ENCODE results near the gene HNRNPH1. TPM values are rescaled to one million over a fixed set of nuclear protein-coding genes. Genes with fewer than 3 reads are reported as not detected.

The HNRNPH1 gene
- total RNA-seq, 1 experiment from 2014 or later = 865 TPM

- TF ChIP-seq USF1 (CRISPR knock-in tag; IDR thresholded peaks at IDR 0.05) = peak; percentile 43; the same call in 1 of the 2 replicates
- TF ChIP-seq ZBTB21 (CRISPR knock-in tag; IDR thresholded peaks at IDR 0.05; ENCODE audit: borderline replicate concordance) = peak; percentile 46; the same call in 1 of the 2 replicates
- peak; percentile 94 for TF ChIP-seq FOXP1 (CRISPR knock-in tag; IDR thresholded peaks at IDR 0.05; ENCODE audit: borderline replicate concordance)
- TF ChIP-seq NFATC4 (CRISPR knock-in tag; IDR thresholded peaks at IDR 0.05) = peak; percentile 60
- no peak for TF ChIP-seq ZNF512 (CRISPR knock-in tag; IDR thresholded peaks at IDR 0.05; ENCODE audit: borderline replicate concordance)
- peak; percentile 86; the same call in 1 of the 2 replicates for TF ChIP-seq TEAD1 (CRISPR knock-in tag; IDR thresholded peaks at IDR 0.05)
- TF ChIP-seq SOX15 (CRISPR knock-in tag; IDR thresholded peaks at IDR 0.05) = no peak
- 0 out of 2 replicates have a peak, but pooled peaks have one; percentile 52 for TF ChIP-seq EMX1 (CRISPR knock-in tag; IDR thresholded peaks at IDR 0.05)
- 0 out of 2 replicates have a peak, but pooled peaks have one; percentile 29 for TF ChIP-seq RELA (CRISPR knock-in tag; IDR thresholded peaks at IDR 0.05; ENCODE audit: borderline replicate concordance)
- TF ChIP-seq, protein P1, sequence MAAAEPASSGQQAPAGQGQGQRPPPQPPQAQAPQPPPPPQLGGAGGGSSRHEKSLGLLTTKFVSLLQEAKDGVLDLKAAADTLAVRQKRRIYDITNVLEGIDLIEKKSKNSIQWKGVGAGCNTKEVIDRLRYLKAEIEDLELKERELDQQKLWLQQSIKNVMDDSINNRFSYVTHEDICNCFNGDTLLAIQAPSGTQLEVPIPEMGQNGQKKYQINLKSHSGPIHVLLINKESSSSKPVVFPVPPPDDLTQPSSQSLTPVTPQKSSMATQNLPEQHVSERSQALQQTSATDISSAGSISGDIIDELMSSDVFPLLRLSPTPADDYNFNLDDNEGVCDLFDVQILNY (CRISPR knock-in tag; IDR thresholded peaks at IDR 0.05) = peak; percentile 80
- 0 out of 2 replicates have a peak, but pooled peaks have one; percentile 36 for TF ChIP-seq NFYB (CRISPR knock-in tag; conservative IDR thresholded peaks at IDR 0.05; ENCODE audit: low read depth)
- no peak for TF ChIP-seq GTF2I (CRISPR knock-in tag; conservative IDR thresholded peaks at IDR 0.05)
- TF ChIP-seq ZNF121 (CRISPR knock-in tag; IDR thresholded peaks at IDR 0.05) = no peak
- peak; percentile 87 for TF ChIP-seq KAT7 (CRISPR knock-in tag; IDR thresholded peaks at IDR 0.05; ENCODE audit: borderline replicate concordance)
- TF ChIP-seq, protein P2, sequence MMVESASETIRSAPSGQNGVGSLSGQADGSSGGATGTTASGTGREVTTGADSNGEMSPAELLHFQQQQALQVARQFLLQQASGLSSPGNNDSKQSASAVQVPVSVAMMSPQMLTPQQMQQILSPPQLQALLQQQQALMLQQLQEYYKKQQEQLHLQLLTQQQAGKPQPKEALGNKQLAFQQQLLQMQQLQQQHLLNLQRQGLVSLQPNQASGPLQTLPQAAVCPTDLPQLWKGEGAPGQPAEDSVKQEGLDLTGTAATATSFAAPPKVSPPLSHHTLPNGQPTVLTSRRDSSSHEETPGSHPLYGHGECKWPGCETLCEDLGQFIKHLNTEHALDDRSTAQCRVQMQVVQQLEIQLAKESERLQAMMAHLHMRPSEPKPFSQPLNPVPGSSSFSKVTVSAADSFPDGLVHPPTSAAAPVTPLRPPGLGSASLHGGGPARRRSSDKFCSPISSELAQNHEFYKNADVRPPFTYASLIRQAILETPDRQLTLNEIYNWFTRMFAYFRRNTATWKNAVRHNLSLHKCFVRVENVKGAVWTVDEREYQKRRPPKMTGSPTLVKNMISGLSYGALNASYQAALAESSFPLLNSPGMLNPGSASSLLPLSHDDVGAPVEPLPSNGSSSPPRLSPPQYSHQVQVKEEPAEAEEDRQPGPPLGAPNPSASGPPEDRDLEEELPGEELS (CRISPR knock-in tag; IDR thresholded peaks at IDR 0.05) = no peak
- TF ChIP-seq, protein P3, sequence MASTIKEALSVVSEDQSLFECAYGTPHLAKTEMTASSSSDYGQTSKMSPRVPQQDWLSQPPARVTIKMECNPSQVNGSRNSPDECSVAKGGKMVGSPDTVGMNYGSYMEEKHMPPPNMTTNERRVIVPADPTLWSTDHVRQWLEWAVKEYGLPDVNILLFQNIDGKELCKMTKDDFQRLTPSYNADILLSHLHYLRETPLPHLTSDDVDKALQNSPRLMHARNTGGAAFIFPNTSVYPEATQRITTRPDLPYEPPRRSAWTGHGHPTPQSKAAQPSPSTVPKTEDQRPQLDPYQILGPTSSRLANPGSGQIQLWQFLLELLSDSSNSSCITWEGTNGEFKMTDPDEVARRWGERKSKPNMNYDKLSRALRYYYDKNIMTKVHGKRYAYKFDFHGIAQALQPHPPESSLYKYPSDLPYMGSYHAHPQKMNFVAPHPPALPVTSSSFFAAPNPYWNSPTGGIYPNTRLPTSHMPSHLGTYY (CRISPR knock-in tag; IDR thresholded peaks at IDR 0.05) = no peak; the same call in none of the 2 replicates
- no peak for TF ChIP-seq AFF4 (CRISPR knock-in tag; IDR thresholded peaks at IDR 0.05; ENCODE audit: borderline replicate concordance)
- TF ChIP-seq ZNF138 (CRISPR knock-in tag; conservative IDR thresholded peaks at IDR 0.05) = no peak
- TF ChIP-seq CTCF (IDR thresholded peaks at IDR 0.05) = no peak; the same call in 1 of the 2 replicates
- TF ChIP-seq ZNF671 (CRISPR knock-in tag; IDR thresholded peaks at IDR 0.05) = no peak; the same call in 1 of the 2 replicates
- TF ChIP-seq, protein P4, sequence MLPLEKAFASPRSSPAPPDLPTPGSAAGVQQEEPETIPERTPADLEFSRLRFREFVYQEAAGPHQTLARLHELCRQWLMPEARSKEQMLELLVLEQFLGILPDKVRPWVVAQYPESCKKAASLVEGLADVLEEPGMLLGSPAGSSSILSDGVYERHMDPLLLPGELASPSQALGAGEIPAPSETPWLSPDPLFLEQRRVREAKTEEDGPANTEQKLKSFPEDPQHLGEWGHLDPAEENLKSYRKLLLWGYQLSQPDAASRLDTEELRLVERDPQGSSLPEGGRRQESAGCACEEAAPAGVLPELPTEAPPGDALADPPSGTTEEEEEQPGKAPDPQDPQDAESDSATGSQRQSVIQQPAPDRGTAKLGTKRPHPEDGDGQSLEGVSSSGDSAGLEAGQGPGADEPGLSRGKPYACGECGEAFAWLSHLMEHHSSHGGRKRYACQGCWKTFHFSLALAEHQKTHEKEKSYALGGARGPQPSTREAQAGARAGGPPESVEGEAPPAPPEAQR (CRISPR knock-in tag; IDR thresholded peaks at IDR 0.05) = no peak
- TF ChIP-seq E2F1 (CRISPR knock-in tag; IDR thresholded peaks at IDR 0.05) = no peak
Observed at GRCh38 chr5:179623003-179623905, at the start of gene HNRNPH1 (continued).
